NCI-H1048 (cell line): Measurements from ENCODE around the gene SOCS1.

Source experiments
- DNase-seq: peaks from one replicate; lab custom pipeline; 2025; lab: John Stamatoyannopoulos, UW

The SOCS1 gene

GRCh38 chr16:11204513-11205047, 51.4 kb downstream of the SOCS1 start:
- no peak for DNase-seq
